Left ventricle myocardium superior (tissue), 1 donor: Measurements from ENCODE around the gene NR2C1. TPM values are rescaled to one million over a fixed set of nuclear protein-coding genes. Genes with fewer than 3 reads are reported as not detected.
A peak's percentile ranks its signal among the peaks of the same experiment; 100 is the strongest.

ENCODE experiments used
- ATAC-seq: fragments of 200-7000 bp; cut with Tn5 transposase; one replicate; pipeline ENCODE4 v1.9.1; 2020; ENCODE audit warnings: mild to moderate bottlenecking, moderate library complexity
- DNase-seq: peaks from one replicate; pipeline ENCODE4 v3.0.0-alpha.2; 2020
- intact Hi-C: fragments of 100-400 bp; cut with micrococcal nuclease; formaldehyde crosslinking; loops from one replicate; pipeline ENCODE4 v1.11.0; 2022
- total RNA-seq: library from RNA; stranded (reverse); fragmentation: NEBNext Ultra II Directional; extraction: Animal tissue kit (Norgen Biotek cat#: 25700); gene quantifications from one replicate; pipeline ENCODE4 v1.2.1, GENCODE V29; 2021
- donor health status: DM: no; HTN: yes; CAD: no; lungs with severe emphysema.

The NR2C1 gene
- total RNA-seq, 1 donor from 2014 or later = 36.8 TPM

GRCh38 chr12:94979941-94980340 is 93.5 kb downstream of the NR2C1 start:
- ATAC-seq (no peak), DNase-seq (no peak)
- intact Hi-C loops = no loop called here

- peak; percentile 30 for ATAC-seq
These were observed 95.5 kb downstream of the NR2C1 start for GRCh38 chr12:94977766-94978468.

GRCh38 chr12:94973221-94973620 is 100.2 kb downstream of the NR2C1 start:
- ATAC-seq (peak; percentile 29), DNase-seq (no peak)
- intact Hi-C loops = no loop called here

More at GRCh38 chr12:94977766-94978468, 95.5 kb downstream of the NR2C1 start:
- intact Hi-C loops = no loop called here
- no peak for DNase-seq

GRCh38 chr12:94972795-94973194 is 100.6 kb downstream of the NR2C1 start:
- ATAC-seq (no peak), DNase-seq (no peak)
- intact Hi-C loops = no loop called here

GRCh38 chr12:94971923-94972322 is 101.5 kb downstream of the NR2C1 start:
- no peak for DNase-seq
- no peak for ATAC-seq
- intact Hi-C loops = no loop called here

- intact Hi-C loops = no loop called here
- no peak for ATAC-seq
These were observed 102.9 kb downstream of the NR2C1 start for GRCh38 chr12:94970560-94970959.

More at GRCh38 chr12:94970560-94970959, 102.9 kb downstream of the NR2C1 start:
- no peak for DNase-seq

Other genes starting within 250 kb of the NR2C1 start
- 379 TPM for gene NDUFA12, start 69.9 kb downstream of the NR2C1 start, total RNA-seq
- 23.5 TPM for gene FGD6, start 143.8 kb upstream of the NR2C1 start, total RNA-seq
- 59.0 TPM for gene VEZT, start 144.2 kb upstream of the NR2C1 start, total RNA-seq